Neural progenitor cell (in vitro differentiated cells): ENCODE measurements around the gene AQP3.

Experiments used
- EZH2 ChIP-seq: fragments of 200-600 bp; sonication (generic); IDR thresholded peaks from 2 replicates; pipeline ENCODE4 v1.6.1; 2017; ENCODE audit warnings: antibody characterized with exemption, mild to moderate bottlenecking, moderate library complexity
- TF ChIP-seq, protein P1 (sequence below): fragments of 200-600 bp; sonication (generic); IDR thresholded peaks from 2 replicates; pipeline ENCODE4 v1.5.1; 2017; ENCODE audit warnings: antibody characterized with exemption, mild to moderate bottlenecking

GRCh38 chr9:33426843-33427293 is 20.5 kb downstream of the AQP3 start:
- TF ChIP-seq, protein P1, sequence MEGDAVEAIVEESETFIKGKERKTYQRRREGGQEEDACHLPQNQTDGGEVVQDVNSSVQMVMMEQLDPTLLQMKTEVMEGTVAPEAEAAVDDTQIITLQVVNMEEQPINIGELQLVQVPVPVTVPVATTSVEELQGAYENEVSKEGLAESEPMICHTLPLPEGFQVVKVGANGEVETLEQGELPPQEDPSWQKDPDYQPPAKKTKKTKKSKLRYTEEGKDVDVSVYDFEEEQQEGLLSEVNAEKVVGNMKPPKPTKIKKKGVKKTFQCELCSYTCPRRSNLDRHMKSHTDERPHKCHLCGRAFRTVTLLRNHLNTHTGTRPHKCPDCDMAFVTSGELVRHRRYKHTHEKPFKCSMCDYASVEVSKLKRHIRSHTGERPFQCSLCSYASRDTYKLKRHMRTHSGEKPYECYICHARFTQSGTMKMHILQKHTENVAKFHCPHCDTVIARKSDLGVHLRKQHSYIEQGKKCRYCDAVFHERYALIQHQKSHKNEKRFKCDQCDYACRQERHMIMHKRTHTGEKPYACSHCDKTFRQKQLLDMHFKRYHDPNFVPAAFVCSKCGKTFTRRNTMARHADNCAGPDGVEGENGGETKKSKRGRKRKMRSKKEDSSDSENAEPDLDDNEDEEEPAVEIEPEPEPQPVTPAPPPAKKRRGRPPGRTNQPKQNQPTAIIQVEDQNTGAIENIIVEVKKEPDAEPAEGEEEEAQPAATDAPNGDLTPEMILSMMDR = no peak
- TF ChIP-seq EZH2 = no peak
